Dedifferentiated amniotic fluid mesenchymal stem cell (primary cell): ENCODE data around the gene KAT6B.

ENCODE experiments used
- DNase-seq: peaks from one replicate; pipeline ENCODE4 v3.0.0-alpha.2; 2016; ENCODE audit errors: extremely low spot score

Gene KAT6B

GRCh38 chr10:74987339-74988053 is 161.1 kb downstream of the KAT6B start:
- DNase-seq, result no peak

GRCh38 chr10:74988054-74988775 is 161.8 kb downstream of the KAT6B start:
- no peak for DNase-seq

DNA sequence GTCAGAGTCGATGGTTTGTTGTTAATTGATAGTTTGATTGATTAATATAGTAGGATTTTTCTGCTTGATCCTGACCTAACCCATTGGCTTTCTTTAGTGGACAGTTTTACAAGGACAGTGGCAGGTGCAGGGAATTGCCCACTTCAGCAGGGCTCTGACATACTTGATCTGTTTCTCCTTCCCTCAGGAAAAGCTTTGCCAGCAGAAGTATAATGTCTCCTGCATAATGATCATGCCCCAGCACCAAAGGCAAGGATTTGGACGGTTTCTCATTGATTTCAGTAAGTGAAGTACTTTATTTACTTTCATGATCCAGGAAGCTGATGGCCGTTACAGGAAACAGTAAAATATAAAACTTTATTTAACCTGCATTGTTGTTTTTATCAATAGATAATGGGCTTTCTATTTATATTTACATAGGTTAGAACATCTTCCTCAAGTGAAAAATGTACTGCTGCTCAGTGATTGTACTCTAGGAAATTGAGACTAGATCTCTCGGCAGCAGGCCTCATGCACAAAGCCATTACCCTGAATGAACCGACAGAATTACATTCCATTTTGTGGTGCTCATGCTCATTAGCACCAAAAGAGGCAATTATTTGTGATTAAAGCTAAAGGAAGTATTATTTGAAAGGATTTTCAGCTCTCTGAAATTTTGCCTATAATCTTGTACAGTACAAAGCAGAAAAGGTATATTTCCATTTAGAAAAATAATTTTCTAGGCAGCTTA is 162.6 kb downstream of the KAT6B start:
- DNase-seq, result no peak

DNA sequence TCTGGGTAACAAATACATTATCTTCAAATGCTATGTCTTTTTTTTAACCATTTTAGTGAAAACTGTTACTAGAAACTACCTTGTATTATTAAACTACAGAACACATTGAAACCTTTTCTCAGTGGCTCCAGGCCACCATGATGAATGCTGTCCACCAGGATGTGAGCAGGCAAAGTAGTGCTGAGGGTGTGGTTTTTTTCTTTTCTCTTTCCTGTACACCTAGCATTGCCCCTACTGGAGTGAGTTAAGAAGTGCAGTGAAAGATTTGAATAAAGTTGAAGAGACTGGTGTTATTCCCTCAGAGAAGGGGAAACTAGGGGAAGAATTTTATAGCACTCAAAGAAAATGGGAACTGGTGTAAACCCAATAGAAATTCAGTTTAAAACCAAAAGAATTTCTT is 165.0 kb downstream of the KAT6B start:
- no peak for DNase-seq

GRCh38 chr10:74992068-74992467 is 165.7 kb downstream of the KAT6B start:
- no peak for DNase-seq

DNA sequence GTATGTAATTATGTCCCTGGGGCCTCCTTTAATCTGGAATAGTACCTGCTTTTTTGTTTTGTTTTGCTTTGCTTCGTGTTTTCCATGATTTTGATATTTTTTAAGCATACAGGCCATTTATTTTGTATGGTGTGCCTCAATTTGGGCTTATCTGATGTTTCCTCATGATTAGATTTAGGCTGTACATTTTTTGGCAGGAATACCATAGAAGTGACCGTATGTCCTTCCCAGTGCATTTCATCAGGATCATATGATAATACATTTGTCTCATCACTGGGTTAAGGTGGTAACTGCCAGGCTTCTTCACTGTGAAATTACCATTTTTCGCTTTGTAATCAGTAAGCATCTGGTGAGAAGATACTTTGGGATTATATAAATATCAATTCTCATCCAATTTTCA is 167.2 kb downstream of the KAT6B start:
- DNase-seq, result no peak

DNA sequence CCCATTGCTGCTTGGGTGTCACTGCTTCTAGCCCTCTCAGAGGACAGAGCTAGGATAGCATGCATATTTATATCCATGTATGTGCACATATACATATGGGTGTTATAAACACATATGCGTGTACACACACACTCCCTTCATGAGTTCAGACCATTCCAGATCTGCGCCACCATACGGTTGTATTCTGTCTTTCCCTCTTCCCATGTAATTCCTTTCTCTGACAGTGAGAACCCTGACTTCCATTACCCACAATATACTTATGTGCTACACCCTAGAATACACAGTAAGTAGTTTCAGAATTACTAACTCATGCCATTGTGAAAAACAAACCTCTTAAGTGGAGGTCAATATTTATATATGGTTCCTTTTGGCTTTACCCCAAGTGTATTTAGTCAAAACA is 168.5 kb downstream of the KAT6B start:
- no peak for DNase-seq

DNA sequence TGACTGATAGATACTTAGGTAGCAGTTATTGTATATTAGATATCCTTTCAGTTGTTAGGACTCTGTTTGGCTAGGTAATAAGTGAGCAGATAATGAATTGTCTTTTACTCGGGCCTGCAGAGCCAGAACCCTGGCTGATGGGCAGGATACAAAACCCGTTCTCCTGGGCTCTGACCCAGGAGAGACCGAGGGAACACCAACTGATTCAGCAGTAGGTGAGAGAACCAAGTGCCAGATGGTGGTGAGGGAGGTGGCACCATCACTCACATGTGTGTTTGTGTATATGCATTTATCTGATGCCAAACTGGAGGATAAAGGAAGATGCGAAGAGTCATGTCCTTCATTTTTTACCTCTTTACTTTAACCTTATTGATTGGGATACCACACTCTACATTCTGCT is 169.4 kb downstream of the KAT6B start:
- no peak for DNase-seq

DNA sequence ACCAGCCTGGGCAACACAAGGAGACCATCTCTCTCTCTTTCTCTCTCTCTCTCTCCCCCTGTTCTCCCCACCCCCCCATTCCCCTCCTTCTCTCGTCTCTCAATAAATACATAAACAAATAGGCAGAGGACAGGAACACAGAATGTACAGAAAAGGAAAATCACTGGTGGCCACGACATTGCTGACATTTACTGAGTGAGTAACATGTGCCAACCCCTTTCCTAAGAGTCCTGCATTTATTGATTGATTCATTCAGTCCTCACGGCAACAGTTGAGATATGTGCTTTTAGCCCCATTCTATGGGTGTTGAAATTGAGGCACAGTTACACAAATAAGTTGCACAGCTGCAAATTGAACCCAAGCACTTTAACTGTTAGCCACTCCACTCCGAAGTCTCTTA is 170.8 kb downstream of the KAT6B start:
- no peak for DNase-seq

- no peak for DNase-seq
Measured at GRCh38 chr10:75000748-75001321, 174.4 kb downstream of the KAT6B start.

GRCh38 chr10:75001715-75002350 is 175.4 kb downstream of the KAT6B start:
- no peak for DNase-seq

DNA sequence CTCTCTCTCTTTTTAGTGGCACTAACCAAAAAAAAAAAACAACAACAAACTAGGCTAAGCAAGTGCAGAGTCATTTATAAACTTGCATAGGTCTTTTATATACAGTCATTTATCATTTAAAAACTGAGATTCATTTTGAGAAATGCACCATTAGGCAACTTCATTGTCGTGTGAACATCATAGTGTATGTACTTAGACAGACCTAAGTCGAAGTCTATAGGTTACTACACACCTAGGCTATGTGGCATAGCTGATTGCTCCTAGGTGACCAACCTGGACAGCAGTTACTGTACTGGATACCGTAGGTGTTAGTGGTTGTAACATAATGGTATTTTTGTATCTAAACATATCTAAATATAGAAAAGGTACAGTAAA is 175.9 kb downstream of the KAT6B start:
- no peak for DNase-seq

- DNase-seq, result no peak
Measured at GRCh38 chr10:75002967-75003594, 176.7 kb downstream of the KAT6B start.

GRCh38 chr10:75003891-75004290 is 177.5 kb downstream of the KAT6B start:
- DNase-seq, result no peak

GRCh38 chr10:75007646-75008045 is 181.2 kb downstream of the KAT6B start:
- no peak for DNase-seq

- no peak for DNase-seq
Measured at GRCh38 chr10:75008952-75009351, 182.6 kb downstream of the KAT6B start.

- no peak for DNase-seq
Measured at GRCh38 chr10:75009426-75009825, 183.0 kb downstream of the KAT6B start.

DNA sequence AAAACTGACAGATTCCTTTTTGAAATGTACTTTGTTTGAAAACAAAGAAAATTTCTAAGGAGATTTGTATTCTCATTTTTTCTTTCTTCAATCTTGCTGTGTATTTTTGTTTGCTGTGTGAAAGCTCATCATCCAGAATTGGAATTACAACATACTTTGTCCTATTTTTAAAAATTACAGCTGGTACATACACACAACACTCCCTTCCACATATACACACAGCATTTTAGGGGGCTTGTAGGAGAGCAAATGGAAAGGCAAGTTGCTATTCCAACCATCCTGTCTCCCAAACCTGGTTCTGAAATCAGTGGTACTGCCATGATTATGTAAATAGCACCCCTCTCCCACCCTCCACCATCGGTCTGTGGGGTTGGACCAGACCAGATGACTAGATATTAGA is 184.0 kb downstream of the KAT6B start:
- DNase-seq, result no peak

- DNase-seq, result no peak
Measured at GRCh38 chr10:75011221-75011620, 184.8 kb downstream of the KAT6B start.

- DNase-seq, result no peak
Measured at GRCh38 chr10:75012471-75012870, 186.1 kb downstream of the KAT6B start.

GRCh38 chr10:75013007-75013406 is 186.6 kb downstream of the KAT6B start:
- DNase-seq, result no peak

- DNase-seq, result no peak
Measured at GRCh38 chr10:75013522-75013921, 187.1 kb downstream of the KAT6B start.
